Pons (tissue), 1 donor: ENCODE results near the gene ITPR2.
"Not testable (repeated sequence)": the region's sequence is repeated elsewhere in the genome, so short reads cannot be mapped to it uniquely, and the experiment has no call there.

Experiments used
- DNase-seq: peaks from one replicate; pipeline ENCODE4 v3.0.0-alpha.2; 2016; ENCODE audit warnings: low spot score

The ITPR2 gene

GRCh38 chr12:26700430-26700829, 132.6 kb downstream of the ITPR2 start:
- DNase-seq = no peak

- DNase-seq = no peak
These were observed 133.8 kb downstream of the ITPR2 start for GRCh38 chr12:26699237-26699636.

- no peak for DNase-seq
These were observed 134.8 kb downstream of the ITPR2 start for GRCh38 chr12:26698186-26698585.

GRCh38 chr12:26697217-26697616, 135.8 kb downstream of the ITPR2 start:
- no peak for DNase-seq

GRCh38 chr12:26696613-26697092, 136.3 kb downstream of the ITPR2 start:
- no peak for DNase-seq

- DNase-seq = no peak
These were observed 136.9 kb downstream of the ITPR2 start for GRCh38 chr12:26696048-26696612.

- DNase-seq = no peak
These were observed 138.6 kb downstream of the ITPR2 start for GRCh38 chr12:26694402-26694801.

GRCh38 chr12:26692407-26692806, 140.6 kb downstream of the ITPR2 start:
- no peak for DNase-seq

GRCh38 chr12:26691234-26691970, 141.6 kb downstream of the ITPR2 start:
- DNase-seq = peak; percentile 51

GRCh38 chr12:26690601-26691000, 142.4 kb downstream of the ITPR2 start:
- DNase-seq = no peak

GRCh38 chr12:26689281-26689841, 143.6 kb downstream of the ITPR2 start:
- DNase-seq = no peak

GRCh38 chr12:26688344-26688904, 144.6 kb downstream of the ITPR2 start:
- no peak for DNase-seq

GRCh38 chr12:26686408-26686807, 146.6 kb downstream of the ITPR2 start:
- DNase-seq = no peak

GRCh38 chr12:26684101-26684500, 148.9 kb downstream of the ITPR2 start:
- DNase-seq = no peak

- no peak for DNase-seq
These were observed 149.6 kb downstream of the ITPR2 start for GRCh38 chr12:26683443-26683842.

- DNase-seq = no peak
These were observed 152.1 kb downstream of the ITPR2 start for GRCh38 chr12:26680727-26681455.

GRCh38 chr12:26678697-26679660, 154.0 kb downstream of the ITPR2 start:
- no peak for DNase-seq

- not testable (repeated sequence) for DNase-seq
These were observed 161.5 kb downstream of the ITPR2 start for GRCh38 chr12:26671487-26671886.

GRCh38 chr12:26668847-26669246, 164.1 kb downstream of the ITPR2 start:
- DNase-seq = no peak

GRCh38 chr12:26668230-26668629, 164.8 kb downstream of the ITPR2 start:
- DNase-seq = no peak

GRCh38 chr12:26666286-26666685, 166.7 kb downstream of the ITPR2 start:
- DNase-seq = no peak
